Amniotic epithelial cell (primary cell): ENCODE measurements around the gene CUTA.

Experiments
- DNase-seq: peaks from one replicate; pipeline ENCODE4 v3.0.0-alpha.2; 2010; ENCODE audit warnings: low read depth

The CUTA gene

GRCh38 chr6:33417903-33418689 is at the start of gene CUTA:
Gene CUTA, minus strand, starts transcription at chr6:33418107. Its CDS starts 107 bp downstream, at chr6:33418000.
- peak; percentile 100 for DNase-seq

- DNase-seq, result no peak
Observed at GRCh38 chr6:33467091-33467490, 49.2 kb upstream of the CUTA start.

GRCh38 chr6:33466075-33466735 is 48.3 kb upstream of the CUTA start:
- DNase-seq, result no peak

DNA sequence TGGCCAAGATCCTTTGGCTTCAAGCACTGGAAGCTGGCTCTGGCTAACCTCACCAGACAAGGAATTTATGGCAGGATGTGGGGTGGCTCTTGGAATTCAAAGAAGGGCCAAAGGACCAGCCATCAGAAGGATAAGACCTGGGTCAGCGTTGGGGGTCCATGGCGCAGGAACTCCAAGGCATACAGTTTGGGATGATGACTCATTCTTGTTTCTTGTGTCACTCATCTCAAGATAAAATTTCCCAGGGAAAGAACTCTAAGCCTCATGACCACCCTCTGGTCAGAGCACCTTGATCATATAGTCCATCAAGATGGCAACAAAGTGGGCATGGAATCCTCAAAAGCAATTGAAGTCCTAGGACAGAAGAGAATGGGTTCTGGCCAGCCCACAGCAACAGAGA is 41.3 kb upstream of the CUTA start:
- no peak for DNase-seq

GRCh38 chr6:33458676-33459075 is 40.8 kb upstream of the CUTA start:
- DNase-seq, result no peak

DNA sequence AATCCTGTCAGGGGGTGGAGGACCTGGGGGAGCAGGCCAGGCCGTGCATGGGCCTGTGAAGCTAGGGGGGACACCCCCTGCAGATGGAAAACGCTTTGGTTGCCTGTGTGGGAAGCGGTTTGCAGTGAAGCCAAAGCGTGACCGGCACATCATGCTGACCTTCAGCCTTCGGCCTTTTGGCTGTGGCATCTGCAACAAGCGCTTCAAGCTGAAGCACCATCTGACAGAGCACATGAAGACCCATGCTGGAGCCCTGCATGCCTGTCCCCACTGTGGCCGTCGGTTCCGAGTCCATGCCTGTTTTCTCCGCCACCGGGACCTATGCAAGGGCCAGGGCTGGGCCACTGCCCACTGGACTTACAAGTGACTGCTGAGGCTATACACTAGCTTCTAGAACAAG is 38.2 kb upstream of the CUTA start:
- no peak for DNase-seq

GRCh38 chr6:33455051-33455450 is 37.1 kb upstream of the CUTA start:
- no peak for DNase-seq

GRCh38 chr6:33454009-33454946 is 36.4 kb upstream of the CUTA start, which contains the start of gene ZBTB9:
Gene ZBTB9, plus strand, starts transcription at chr6:33454576. Its CDS starts 525 bp downstream, at chr6:33455101.
- DNase-seq, result peak; percentile 91

- no peak for DNase-seq
Observed at GRCh38 chr6:33453393-33454008, 35.6 kb upstream of the CUTA start.

GRCh38 chr6:33452496-33452895 is 34.6 kb upstream of the CUTA start:
- DNase-seq, result no peak

- no peak for DNase-seq
Observed at GRCh38 chr6:33451606-33452005, 33.7 kb upstream of the CUTA start.

DNA sequence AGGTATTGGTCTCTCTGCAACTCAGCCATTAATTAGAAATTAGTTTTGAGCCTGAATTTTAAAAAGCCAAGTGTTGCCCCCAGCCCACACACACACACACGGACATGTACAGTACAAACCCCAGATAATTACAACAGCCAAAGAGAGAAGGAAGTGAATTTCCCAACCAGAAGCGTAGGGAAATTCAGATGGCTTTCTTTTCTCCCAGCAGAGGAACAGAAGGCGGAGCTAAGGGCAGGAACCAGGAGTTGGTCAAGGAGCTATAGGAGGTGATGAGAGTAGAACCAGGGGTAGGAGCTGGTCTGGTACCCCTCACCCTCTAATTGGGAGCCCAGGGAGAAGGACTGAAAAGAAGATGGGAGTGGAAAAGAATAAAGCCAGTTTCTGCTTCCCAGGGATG is 32.5 kb upstream of the CUTA start:
- DNase-seq, result no peak

- no peak for DNase-seq
Observed at GRCh38 chr6:33446356-33446755, 28.4 kb upstream of the CUTA start.

DNA sequence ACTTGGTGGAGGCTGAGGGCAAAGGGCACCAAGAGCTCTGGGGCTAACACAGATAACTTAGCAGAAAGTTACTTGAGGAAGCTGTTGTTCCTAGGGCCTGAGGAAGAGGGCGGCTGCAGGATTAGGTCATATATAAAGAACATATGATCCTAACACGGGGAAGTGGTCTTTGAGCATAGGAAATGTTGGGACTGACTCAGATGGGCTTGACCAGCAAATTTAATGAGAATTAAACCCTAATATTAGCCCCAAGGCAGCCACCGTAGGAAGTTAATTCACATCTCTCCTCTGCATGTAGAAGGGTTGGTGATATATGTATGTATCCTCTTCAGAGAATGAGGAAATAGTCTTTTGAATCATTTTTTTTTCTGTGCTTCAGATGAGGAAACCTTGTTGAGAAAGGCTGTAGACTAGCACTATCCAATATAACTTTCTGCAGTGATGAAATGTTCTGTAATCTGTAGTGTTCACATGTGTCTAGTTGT is 27.3 kb upstream of the CUTA start:
- no peak for DNase-seq

GRCh38 chr6:33443619-33444504 is 26.0 kb upstream of the CUTA start:
- DNase-seq, result no peak

GRCh38 chr6:33443025-33443424 is 25.1 kb upstream of the CUTA start:
- no peak for DNase-seq

- DNase-seq, result no peak
Observed at GRCh38 chr6:33442283-33442682, 24.4 kb upstream of the CUTA start.

DNA sequence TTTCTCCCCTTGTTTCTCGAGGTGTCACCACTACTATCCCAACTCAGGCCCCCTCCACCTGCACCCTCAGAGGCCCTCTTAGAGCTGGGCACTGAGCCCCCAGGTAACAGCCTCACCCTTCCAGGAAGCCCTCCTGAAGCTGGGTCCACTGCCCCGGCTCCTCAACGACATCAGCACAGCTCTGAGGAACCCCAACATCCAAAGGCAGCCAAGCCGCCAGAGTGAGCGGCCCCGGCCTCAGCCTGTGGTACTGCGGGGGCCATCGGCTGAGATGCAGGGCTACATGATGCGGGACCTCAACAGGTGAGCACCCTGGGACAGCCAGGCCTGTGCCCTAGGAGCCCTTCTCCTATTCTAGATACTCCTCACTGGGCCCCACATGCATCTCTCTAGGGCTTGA is 23.6 kb upstream of the CUTA start:
- DNase-seq, result no peak

- DNase-seq, result no peak
Observed at GRCh38 chr6:33440649-33441309, 22.9 kb upstream of the CUTA start.

GRCh38 chr6:33439956-33440648 is 22.2 kb upstream of the CUTA start:
- DNase-seq, result no peak
